HepG2 (cell line): Measurements from ENCODE around the gene HSP90AA1. TPM values are rescaled to one million over a fixed set of nuclear protein-coding genes. Genes with fewer than 3 reads are reported as not detected.
"Not testable (repeated sequence)": the region's sequence is repeated elsewhere in the genome, so short reads cannot be mapped to it uniquely, and the experiment has no call there.

ENCODE experiments used
- ATAC-seq: fragments of 200-7000 bp; cut with Tn5 transposase; 3 replicates; pipeline ENCODE4 v1.9.1; 2020; ENCODE audit warnings: mild to moderate bottlenecking, moderate library complexity
- BruUV-seq: library from RNA; stranded (reverse); fragments of 400-500 nt; replicated peaks from 2 replicates; lab custom pipeline; 2021; lab: Mats Ljungman, UMichigan
- CTCF ChIA-PET: fragments of 300-600 bp; formaldehyde crosslinking; extraction: SDS; loops from one replicate; lab custom pipeline; 2021; ENCODE audit warnings: low total read pairs, inconsistent platforms, low intra/inter-chr PET ratio; lab: Yijun Ruan, JAX
- POLR2A ChIA-PET: fragments of 350-600 bp; sonication (Branson Sonifier 250); formaldehyde crosslinking; loops from one replicate; lab custom pipeline; 2020; ENCODE audit warnings: antibody characterized with exemption, inconsistent platforms; lab: Yijun Ruan, JAX
- DNase-seq: peaks from one replicate; pipeline ENCODE4 v3.0.0-alpha.2; 2015; ENCODE audit warnings: low spot score
- FAIRE-seq: peaks from 3 replicates; lab custom pipeline; 2011; peaks lifted over from hg19 to GRCh38; lab: Jason Lieb, UNC
- H2AFZ ChIP-seq: one replicate; pipeline ENCODE4 v1.6.1; 2011; ENCODE audit warnings: low read length, inconsistent platforms
- H3K27ac ChIP-seq: fragments of 300-600 bp; 3 replicates; pipeline ENCODE4 v1.8.0; 2011; ENCODE audit warnings: mixed run types, mild to moderate bottlenecking, mixed read lengths, low read length, inconsistent platforms; ENCODE audit not compliant: insufficient read depth; ENCODE audit errors: extremely low read length
- H3K27me3 ChIP-seq, 2 experiments: fragments of 200-600 bp in 1 of 2; 2 replicates in 1 of 2; 3 replicates in 1 of 2; pipeline versions ENCODE4 v1.6.0 to v1.8.0; 2011; ENCODE audit warnings: low read length in 2 of 2, mild to moderate bottlenecking in 2 of 2, moderate library complexity in 2 of 2, inconsistent platforms in 1 of 2; ENCODE audit not compliant: insufficient read depth in 2 of 2, control insufficient read depth in 1 of 2
- H3K36me3 ChIP-seq, 2 experiments: fragments of 200-600 bp in 1 of 2; replicated peaks in 1 of 2; 2 replicates in 1 of 2; 3 replicates in 1 of 2; pipeline versions ENCODE4 v1.5.1 to v1.8.0; 2011; ENCODE audit warnings: low read length in 2 of 2, inconsistent platforms in 1 of 2; ENCODE audit not compliant: insufficient read depth in 2 of 2, control insufficient read depth in 1 of 2
- H3K4me1 ChIP-seq: 2 replicates; pipeline ENCODE4 v1.5.1; 2012; ENCODE audit warnings: low read length, inconsistent platforms; ENCODE audit not compliant: insufficient read depth
- H3K4me2 ChIP-seq: 2 replicates; pipeline ENCODE4 v1.6.0; 2011; ENCODE audit warnings: low read depth, low read length, inconsistent platforms
- H3K4me3 ChIP-seq, 3 experiments: fragments of 200-600 bp in 1 of 3; sonication (generic), shearing (Covaris generic) in 1 of 3; replicated peaks in 1 of 3; 2 replicates each; pipeline ENCODE4 v1.5.1; 2011 to 2016; ENCODE audit warnings: low read length in 3 of 3, inconsistent platforms in 2 of 3, low read depth in 2 of 3, mild to moderate bottlenecking in 2 of 3, control low read depth in 1 of 3, mixed read lengths in 1 of 3; ENCODE audit not compliant: insufficient read depth in 1 of 3
- H3K79me2 ChIP-seq: one replicate; pipeline ENCODE4 v1.6.1; 2011; ENCODE audit warnings: low read length, inconsistent platforms; ENCODE audit not compliant: insufficient read depth
- H3K9ac ChIP-seq: 2 replicates; pipeline ENCODE4 v1.6.0; 2011; ENCODE audit warnings: mild to moderate bottlenecking, low read depth, low read length, inconsistent platforms; ENCODE audit not compliant: insufficient read depth
- H3K9me3 ChIP-seq: 2 replicates; pipeline ENCODE4 v1.5.1; 2012; ENCODE audit warnings: mild to moderate bottlenecking, low read length
- H4K20me1 ChIP-seq: 2 replicates; pipeline ENCODE4 v1.6.0; 2011; ENCODE audit warnings: inconsistent platforms, mild to moderate bottlenecking, low read length, moderate library complexity; ENCODE audit not compliant: insufficient read depth
- PBX2 ChIP-seq: IDR thresholded peaks from 2 replicates; pipeline ENCODE4 v1.6.1; 2016; ENCODE audit warnings: control low read depth
- TOE1 ChIP-seq: sonication (generic); formaldehyde crosslinking; IDR thresholded peaks from 2 replicates; pipeline ENCODE4 v1.4.0; 2020; ENCODE audit warnings: mild to moderate bottlenecking, missing genetic modification reagents
- ZNF431 ChIP-seq: sonication (generic); formaldehyde crosslinking; IDR thresholded peaks from 2 replicates; pipeline ENCODE4 v1.9.0; 2022; ENCODE audit warnings: missing genetic modification reagents, low read depth, mild to moderate bottlenecking, borderline replicate concordance
- ZNF7 ChIP-seq: IDR thresholded peaks from 2 replicates; pipeline ENCODE4 v1.6.1; 2016; ENCODE audit warnings: missing biosample characterization, missing genetic modification reagents
- WGBS: methylation state at CpG from one replicate; pipeline ENCODE4 v1.1.6; 2017; ENCODE audit warnings: low lambda C conversion rate; 5-methylcytosine and 5-hydroxymethylcytosine counted together
- in situ Hi-C: cut with HindIII; loops from 2 replicates; pipeline ENCODE4 v1.10.0; 2017; ENCODE audit warnings: low pct_unique_long_range_greater_than_20kb; ENCODE audit not compliant: extremely low pct_ligation_motif_present
- intact Hi-C: fragments of 100-400 bp; cut with micrococcal nuclease; formaldehyde crosslinking; loops from one replicate; pipeline ENCODE4 v1.10.0; 2022; ENCODE audit not compliant: unreplicated experiment
- polyA plus RNA-seq, 8 experiments: library from polyadenylated mRNA; depleted of rRNA in 3 of 8; stranded (reverse) in 7 of 8; unstranded in 1 of 8; fragments of >200 nt; fragmentation: Illumina TruSeq in 4 of 8; extraction: Trizol in 4 of 8; gene quantifications; 2 replicates each; pipeline versions ENCODE4 v1.2.1 to v1.2.3, GENCODE V29; 2011 to 2016; ENCODE audit warnings: low read depth in 4 of 8, missing spikeins in 1 of 8, mixed read lengths in 1 of 8; ENCODE audit not compliant: insufficient read depth in 1 of 8
- total RNA-seq, 5 experiments: library from RNA; depleted of rRNA; stranded (reverse); fragments of >200 nt; fragmentation: Illumina TruSeq; extraction: Trizol; gene quantifications; 2 replicates each; pipeline ENCODE4 v1.2.3, GENCODE V29; 2016; ENCODE audit warnings: low read depth in 1 of 5

The HSP90AA1 gene
- total and polyA plus RNA-seq, 2 of the 13 experiments (the other 11 are each of a cell fraction or from before 2014, with no cell fraction given) = 262 to 636 TPM

GRCh38 chr14:102111101-102111500, 24.3 kb upstream of the HSP90AA1 start:
- WGBS = 33% methylated on average over 3 of the region's 3 CpGs
- TF ChIP-seq TOE1 (CRISPR knock-in tag) = no peak
- no peak for TF ChIP-seq PBX2 (CRISPR knock-in tag)
- no peak for TF ChIP-seq ZNF7
- Histone ChIP-seq H3K27ac (no peak overlapping the region), H3K27me3 (no peaks in the 10 kb centered on the region), H3K4me3 (no peak overlapping the region), H3K9me3 (no peaks in the 10 kb centered on the region), H3K4me1 (0 out of 2 replicates have a peak, but pooled peaks cover 6% of the 10 kb centered on the region), H4K20me1 (no peaks in the 10 kb centered on the region), H3K9ac (no peak overlapping the region), H3K36me3 (no peaks in the 10 kb centered on the region), H3K79me2 (no peaks in the 10 kb centered on the region), H2AFZ (no peak overlapping the region), H3K4me2 (no peak overlapping the region)
- intact Hi-C loops = no loop called here
- BruUV-seq = no TSS peak
- DNase-seq (no peak), FAIRE-seq (no peak), ATAC-seq (no peak)
- ChIA-PET CTCF (no interaction called here), POLR2A (no interaction called here)
- in situ Hi-C loops = no loop called here

- H4K20me1 ChIP-seq, intact Hi-C loops, H3K4me3 ChIP-seq, BruUV-seq, H3K79me2 ChIP-seq, H3K27ac ChIP-seq, in situ Hi-C loops, H3K4me2 ChIP-seq, H3K9me3 ChIP-seq, POLR2A ChIA-PET, H2AFZ ChIP-seq, H3K9ac ChIP-seq, CTCF ChIA-PET, FAIRE-seq, DNase-seq, ATAC-seq, H3K27me3 ChIP-seq, H3K36me3 ChIP-seq, H3K4me1 ChIP-seq: not testable (repeated sequence)
- peak; percentile 63; the same call in 1 of the 2 replicates for TF ChIP-seq ZNF431 (CRISPR knock-in tag)
- 0% methylated on average over 1 of the region's 1 CpG for WGBS
Measured at GRCh38 chr14:102109332-102109731, 22.5 kb upstream of the HSP90AA1 start.
